ENCODE data around the gene SPDYE8. TPM values are rescaled to one million over a fixed set of nuclear protein-coding genes. Genes with fewer than 3 reads are reported as not detected.
A peak's percentile ranks its signal among the peaks of the same experiment; 100 is the strongest.
"Not testable (repeated sequence)": the region's sequence is repeated elsewhere in the genome, so short reads cannot be mapped to it uniquely, and the experiment has no call there.

The SPDYE8 gene
- total and polyA plus RNA-seq, 2 of the 13 experiments (the other 11 are each of a cell fraction or from before 2014, with no cell fraction given), result not detected

DNA sequence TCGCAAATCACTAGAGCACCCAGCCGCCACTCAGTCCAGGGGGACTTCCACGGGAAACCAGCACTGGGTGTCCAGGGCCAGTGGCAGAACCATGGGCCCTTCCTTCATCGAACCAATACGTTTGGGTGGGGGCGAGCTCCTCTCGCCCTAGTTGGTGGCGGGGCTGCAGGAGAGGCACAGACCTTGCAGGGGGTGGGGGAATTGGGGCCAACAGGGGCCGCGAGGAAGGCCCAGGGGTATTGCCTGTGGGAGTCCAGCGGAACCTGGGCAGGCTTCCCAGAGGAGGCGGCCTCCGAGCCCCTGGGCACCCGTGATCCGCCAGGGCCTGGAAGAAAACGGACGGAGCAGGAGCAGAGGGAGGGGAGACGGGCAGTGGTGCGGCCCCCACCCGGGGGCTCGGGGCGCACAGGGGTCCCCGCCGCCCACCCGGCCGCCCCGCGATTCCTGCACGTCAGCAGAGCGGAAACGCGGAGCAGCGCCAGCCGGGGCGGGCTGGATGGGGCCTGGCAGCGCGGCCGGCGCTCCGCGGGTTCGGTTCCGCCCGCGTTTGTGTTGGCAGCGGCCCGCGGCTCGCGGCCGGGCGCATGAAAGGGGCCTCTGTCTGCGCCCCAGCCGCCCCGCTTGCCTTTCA, 53.8 kb downstream of the SPDYE8 start:
- H3K4me3 ChIP-seq (replicated peaks in 1 of 3; ENCODE audit: insufficient read depth in 1 of 3, low read depth in 2 of 3, low read length in 3 of 3); FAIRE-seq; in situ Hi-C loops (cut with HindIII; ENCODE audit: extremely low pct_ligation_motif_present, low pct_unique_long_range_greater_than_20kb); H3K79me2 ChIP-seq (ENCODE audit: insufficient read depth, low read length); H3K9ac ChIP-seq (ENCODE audit: insufficient read depth, low read depth, low read length); H4K20me1 ChIP-seq (ENCODE audit: insufficient read depth, low read length); H3K9me3 ChIP-seq (ENCODE audit: low read length); CTCF ChIA-PET (ENCODE audit: low intra/inter-chr PET ratio, low total read pairs); H3K27ac ChIP-seq (ENCODE audit: extremely low read length, insufficient read depth, low read length); H3K27me3 ChIP-seq (ENCODE audit: control insufficient read depth in 1 of 2, insufficient read depth in 2 of 2, low read length in 2 of 2); H3K4me2 ChIP-seq (ENCODE audit: low read depth, low read length); H3K4me1 ChIP-seq (ENCODE audit: insufficient read depth, low read length); H2AFZ ChIP-seq (ENCODE audit: low read length); H3K36me3 ChIP-seq (replicated peaks in 1 of 2; ENCODE audit: control insufficient read depth in 1 of 2, insufficient read depth in 2 of 2, low read length in 2 of 2); BruUV-seq (replicated peaks); intact Hi-C loops (cut with micrococcal nuclease; ENCODE audit: unreplicated experiment); DNase-seq (ENCODE audit: low spot score); POLR2A ChIA-PET: not testable (repeated sequence)
- ATAC-seq, result peak; percentile 4; the same call in 2 of the 3 replicates
- 95% methylated on average over 14 of the region's 55 CpGs for WGBS (ENCODE audit: low lambda C conversion rate)

GRCh38 chr7:72974781-72975180, 54.8 kb downstream of the SPDYE8 start:
- H3K4me2 ChIP-seq (ENCODE audit: low read depth, low read length); in situ Hi-C loops (cut with HindIII; ENCODE audit: extremely low pct_ligation_motif_present, low pct_unique_long_range_greater_than_20kb); H3K9me3 ChIP-seq (ENCODE audit: low read length); H2AFZ ChIP-seq (ENCODE audit: low read length); H4K20me1 ChIP-seq (ENCODE audit: insufficient read depth, low read length); H3K4me1 ChIP-seq (ENCODE audit: insufficient read depth, low read length); BruUV-seq (replicated peaks); H3K27me3 ChIP-seq (ENCODE audit: control insufficient read depth in 1 of 2, insufficient read depth in 2 of 2, low read length in 2 of 2); H3K27ac ChIP-seq (ENCODE audit: extremely low read length, insufficient read depth, low read length); H3K79me2 ChIP-seq (ENCODE audit: insufficient read depth, low read length); H3K9ac ChIP-seq (ENCODE audit: insufficient read depth, low read depth, low read length); CTCF ChIA-PET (ENCODE audit: low intra/inter-chr PET ratio, low total read pairs); POLR2A ChIA-PET; FAIRE-seq; intact Hi-C loops (cut with micrococcal nuclease; ENCODE audit: unreplicated experiment); H3K4me3 ChIP-seq (replicated peaks in 1 of 3; ENCODE audit: insufficient read depth in 1 of 3, low read depth in 2 of 3, low read length in 3 of 3); DNase-seq (ENCODE audit: low spot score); H3K36me3 ChIP-seq (replicated peaks in 1 of 2; ENCODE audit: control insufficient read depth in 1 of 2, insufficient read depth in 2 of 2, low read length in 2 of 2): not testable (repeated sequence)
- ATAC-seq, result peak; percentile 83
- no CpG with 5 or more reads among the region's 7 CpGs for WGBS (ENCODE audit: low lambda C conversion rate)

DNA sequence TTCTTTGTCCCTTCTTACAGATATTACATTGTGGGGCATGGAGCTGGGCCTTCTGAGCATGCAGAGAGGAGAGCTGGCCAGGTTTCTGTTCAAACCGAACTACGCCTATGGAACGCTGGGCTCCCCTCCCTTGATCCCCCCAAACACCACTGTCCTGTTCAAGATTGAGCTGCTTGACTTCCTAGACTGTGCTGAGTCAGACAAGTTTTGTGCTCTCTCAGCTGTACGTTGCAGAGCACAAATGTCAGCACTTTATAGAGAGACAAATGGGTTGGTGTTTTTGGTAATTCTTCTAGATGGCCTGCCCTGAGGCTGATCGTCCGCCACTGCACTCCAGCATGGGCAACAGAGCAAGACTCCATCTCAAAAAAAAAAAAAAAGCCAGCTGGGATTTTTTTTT, 58.1 kb downstream of the SPDYE8 start:
- H3K79me2 ChIP-seq (ENCODE audit: insufficient read depth, low read length); intact Hi-C loops (cut with micrococcal nuclease; ENCODE audit: unreplicated experiment); BruUV-seq (replicated peaks); H4K20me1 ChIP-seq (ENCODE audit: insufficient read depth, low read length); H3K36me3 ChIP-seq (replicated peaks in 1 of 2; ENCODE audit: control insufficient read depth in 1 of 2, insufficient read depth in 2 of 2, low read length in 2 of 2); POLR2A ChIA-PET; H3K9me3 ChIP-seq (ENCODE audit: low read length); H3K4me3 ChIP-seq (replicated peaks in 1 of 3; ENCODE audit: insufficient read depth in 1 of 3, low read depth in 2 of 3, low read length in 3 of 3); FAIRE-seq; H2AFZ ChIP-seq (ENCODE audit: low read length); H3K9ac ChIP-seq (ENCODE audit: insufficient read depth, low read depth, low read length); H3K27me3 ChIP-seq (ENCODE audit: control insufficient read depth in 1 of 2, insufficient read depth in 2 of 2, low read length in 2 of 2); DNase-seq (ENCODE audit: low spot score); in situ Hi-C loops (cut with HindIII; ENCODE audit: extremely low pct_ligation_motif_present, low pct_unique_long_range_greater_than_20kb); H3K4me1 ChIP-seq (ENCODE audit: insufficient read depth, low read length); H3K4me2 ChIP-seq (ENCODE audit: low read depth, low read length); ATAC-seq; CTCF ChIA-PET (ENCODE audit: low intra/inter-chr PET ratio, low total read pairs); H3K27ac ChIP-seq (ENCODE audit: extremely low read length, insufficient read depth, low read length): not testable (repeated sequence)
- no CpG with 5 or more reads among the region's 6 CpGs for WGBS (ENCODE audit: low lambda C conversion rate)

Small RNA genes lying within 50 kb of the gene (small RNA-seq; reads per million reads assigned to genes)
- gene RF00019 (ENCODE audit: insufficient read depth in 2 of 3, insufficient read length in 3 of 3, low read depth in 2 of 3, low replicate concordance in 1 of 3), result 0 reads per million in 3 experiments

Other genes starting within 250 kb of the SPDYE8 start
- gene TYW1B, start 201.6 kb downstream of the SPDYE8 start, total RNA-seq (2016; rRNA removed; fragmentation: Illumina TruSeq; extraction: Trizol), result 3.3 and 5.5 TPM in 2 replicates
- 1.8 and 2.0 TPM in 2 replicates for gene TYW1B, start 201.6 kb downstream of the SPDYE8 start, polyA plus RNA-seq (2011; rRNA removed)
- 8.4 and 12.7 TPM in 2 replicates for gene POM121, start 104.7 kb downstream of the SPDYE8 start, total RNA-seq (2016; rRNA removed; fragmentation: Illumina TruSeq; extraction: Trizol)
- 9.2 and 10.3 TPM in 2 replicates for gene POM121, start 104.7 kb downstream of the SPDYE8 start, polyA plus RNA-seq (2011; rRNA removed)
- gene TRIM74, start 60.3 kb downstream of the SPDYE8 start, total RNA-seq (2016; rRNA removed; fragmentation: Illumina TruSeq; extraction: Trizol), result 0.88 and 1.4 TPM in 2 replicates
- gene TRIM74, start 60.3 kb downstream of the SPDYE8 start, polyA plus RNA-seq (2011; rRNA removed), result 0.51 and 0.61 TPM in 2 replicates
- gene SPDYE11, start 28.1 kb upstream of the SPDYE8 start, total RNA-seq (2016; rRNA removed; fragmentation: Illumina TruSeq; extraction: Trizol), result not detected in 2 replicates
- gene SPDYE11, start 28.1 kb upstream of the SPDYE8 start, polyA plus RNA-seq (2011; rRNA removed), result not detected in 2 replicates
- gene SPDYE9, start 56.3 kb upstream of the SPDYE8 start, total RNA-seq (2016; rRNA removed; fragmentation: Illumina TruSeq; extraction: Trizol), result not detected in 2 replicates
- not detected in 2 replicates for gene SPDYE9, start 56.3 kb upstream of the SPDYE8 start, polyA plus RNA-seq (2011; rRNA removed)